Measurements from ENCODE around the gene FBXO42. TPM values are rescaled to one million over a fixed set of nuclear protein-coding genes. Genes with fewer than 3 reads are reported as not detected.

The FBXO42 gene
- total and polyA plus RNA-seq, 9 of the 15 experiments (the other 6 are each of a cell fraction or from before 2014, with no cell fraction given), result 7.2 to 24.8 (median 17.4) TPM

DNA sequence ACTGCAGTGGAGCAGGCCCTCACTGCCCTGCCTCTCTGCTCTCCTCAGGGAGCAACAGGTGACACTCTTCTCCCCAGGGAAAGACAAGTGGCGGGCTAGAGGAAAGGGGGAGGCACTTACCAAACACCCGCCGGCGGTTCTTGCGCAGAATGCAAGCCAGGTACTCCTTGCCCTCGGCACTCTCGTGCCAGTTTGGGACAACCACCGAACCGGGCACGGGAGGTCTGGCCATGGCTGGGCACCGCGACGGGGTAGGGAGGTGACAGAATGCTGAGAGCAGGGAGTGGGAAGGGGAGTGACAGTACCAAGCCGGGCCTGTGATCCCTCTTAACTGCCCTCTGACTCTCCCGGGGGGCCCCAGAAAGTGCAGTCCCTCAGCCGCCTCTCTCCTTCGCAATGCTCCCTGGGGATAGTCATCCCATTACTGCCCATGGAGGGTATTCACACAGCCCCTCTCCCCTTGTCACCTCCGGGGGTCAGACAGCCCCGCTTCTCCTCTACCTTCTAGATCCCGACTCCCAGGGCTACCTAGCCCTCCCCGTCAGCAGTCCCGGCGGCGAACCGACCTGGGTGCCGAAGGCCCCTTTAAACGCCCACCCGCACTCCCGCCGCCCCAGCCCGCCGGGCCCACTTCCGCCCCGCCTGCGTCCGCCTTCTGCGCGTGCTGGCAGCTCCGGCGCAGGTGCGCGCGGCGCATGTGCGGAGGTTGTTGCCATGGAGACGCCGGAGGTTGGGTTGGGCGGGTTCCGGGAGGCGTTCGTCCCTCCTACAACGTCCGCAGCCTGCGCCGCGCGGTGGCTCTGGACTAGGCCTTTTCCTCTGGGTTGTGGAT, 115.6 kb downstream of the FBXO42 start, which contains the start of gene CPLANE2 (continued):
- TF ChIP-seq ZBTB40 (IDR thresholded peaks at IDR 0.05) (peak; percentile 61), ZBTB40 (CRISPR knock-in tag; IDR thresholded peaks at IDR 0.05) (no peak), ZNF324 (CRISPR knock-in tag; IDR thresholded peaks at IDR 0.05) (no peak; the same call in 1 of the 2 replicates), CBX1 (IDR thresholded peaks at IDR 0.05; ENCODE audit: low read depth) (peak; percentile 40; the same call in 1 of the 2 replicates), TAF9B (IDR thresholded peaks at IDR 0.05; ENCODE audit: partially characterized antibody) (no peak)
- TF ChIP-seq, protein P1, sequence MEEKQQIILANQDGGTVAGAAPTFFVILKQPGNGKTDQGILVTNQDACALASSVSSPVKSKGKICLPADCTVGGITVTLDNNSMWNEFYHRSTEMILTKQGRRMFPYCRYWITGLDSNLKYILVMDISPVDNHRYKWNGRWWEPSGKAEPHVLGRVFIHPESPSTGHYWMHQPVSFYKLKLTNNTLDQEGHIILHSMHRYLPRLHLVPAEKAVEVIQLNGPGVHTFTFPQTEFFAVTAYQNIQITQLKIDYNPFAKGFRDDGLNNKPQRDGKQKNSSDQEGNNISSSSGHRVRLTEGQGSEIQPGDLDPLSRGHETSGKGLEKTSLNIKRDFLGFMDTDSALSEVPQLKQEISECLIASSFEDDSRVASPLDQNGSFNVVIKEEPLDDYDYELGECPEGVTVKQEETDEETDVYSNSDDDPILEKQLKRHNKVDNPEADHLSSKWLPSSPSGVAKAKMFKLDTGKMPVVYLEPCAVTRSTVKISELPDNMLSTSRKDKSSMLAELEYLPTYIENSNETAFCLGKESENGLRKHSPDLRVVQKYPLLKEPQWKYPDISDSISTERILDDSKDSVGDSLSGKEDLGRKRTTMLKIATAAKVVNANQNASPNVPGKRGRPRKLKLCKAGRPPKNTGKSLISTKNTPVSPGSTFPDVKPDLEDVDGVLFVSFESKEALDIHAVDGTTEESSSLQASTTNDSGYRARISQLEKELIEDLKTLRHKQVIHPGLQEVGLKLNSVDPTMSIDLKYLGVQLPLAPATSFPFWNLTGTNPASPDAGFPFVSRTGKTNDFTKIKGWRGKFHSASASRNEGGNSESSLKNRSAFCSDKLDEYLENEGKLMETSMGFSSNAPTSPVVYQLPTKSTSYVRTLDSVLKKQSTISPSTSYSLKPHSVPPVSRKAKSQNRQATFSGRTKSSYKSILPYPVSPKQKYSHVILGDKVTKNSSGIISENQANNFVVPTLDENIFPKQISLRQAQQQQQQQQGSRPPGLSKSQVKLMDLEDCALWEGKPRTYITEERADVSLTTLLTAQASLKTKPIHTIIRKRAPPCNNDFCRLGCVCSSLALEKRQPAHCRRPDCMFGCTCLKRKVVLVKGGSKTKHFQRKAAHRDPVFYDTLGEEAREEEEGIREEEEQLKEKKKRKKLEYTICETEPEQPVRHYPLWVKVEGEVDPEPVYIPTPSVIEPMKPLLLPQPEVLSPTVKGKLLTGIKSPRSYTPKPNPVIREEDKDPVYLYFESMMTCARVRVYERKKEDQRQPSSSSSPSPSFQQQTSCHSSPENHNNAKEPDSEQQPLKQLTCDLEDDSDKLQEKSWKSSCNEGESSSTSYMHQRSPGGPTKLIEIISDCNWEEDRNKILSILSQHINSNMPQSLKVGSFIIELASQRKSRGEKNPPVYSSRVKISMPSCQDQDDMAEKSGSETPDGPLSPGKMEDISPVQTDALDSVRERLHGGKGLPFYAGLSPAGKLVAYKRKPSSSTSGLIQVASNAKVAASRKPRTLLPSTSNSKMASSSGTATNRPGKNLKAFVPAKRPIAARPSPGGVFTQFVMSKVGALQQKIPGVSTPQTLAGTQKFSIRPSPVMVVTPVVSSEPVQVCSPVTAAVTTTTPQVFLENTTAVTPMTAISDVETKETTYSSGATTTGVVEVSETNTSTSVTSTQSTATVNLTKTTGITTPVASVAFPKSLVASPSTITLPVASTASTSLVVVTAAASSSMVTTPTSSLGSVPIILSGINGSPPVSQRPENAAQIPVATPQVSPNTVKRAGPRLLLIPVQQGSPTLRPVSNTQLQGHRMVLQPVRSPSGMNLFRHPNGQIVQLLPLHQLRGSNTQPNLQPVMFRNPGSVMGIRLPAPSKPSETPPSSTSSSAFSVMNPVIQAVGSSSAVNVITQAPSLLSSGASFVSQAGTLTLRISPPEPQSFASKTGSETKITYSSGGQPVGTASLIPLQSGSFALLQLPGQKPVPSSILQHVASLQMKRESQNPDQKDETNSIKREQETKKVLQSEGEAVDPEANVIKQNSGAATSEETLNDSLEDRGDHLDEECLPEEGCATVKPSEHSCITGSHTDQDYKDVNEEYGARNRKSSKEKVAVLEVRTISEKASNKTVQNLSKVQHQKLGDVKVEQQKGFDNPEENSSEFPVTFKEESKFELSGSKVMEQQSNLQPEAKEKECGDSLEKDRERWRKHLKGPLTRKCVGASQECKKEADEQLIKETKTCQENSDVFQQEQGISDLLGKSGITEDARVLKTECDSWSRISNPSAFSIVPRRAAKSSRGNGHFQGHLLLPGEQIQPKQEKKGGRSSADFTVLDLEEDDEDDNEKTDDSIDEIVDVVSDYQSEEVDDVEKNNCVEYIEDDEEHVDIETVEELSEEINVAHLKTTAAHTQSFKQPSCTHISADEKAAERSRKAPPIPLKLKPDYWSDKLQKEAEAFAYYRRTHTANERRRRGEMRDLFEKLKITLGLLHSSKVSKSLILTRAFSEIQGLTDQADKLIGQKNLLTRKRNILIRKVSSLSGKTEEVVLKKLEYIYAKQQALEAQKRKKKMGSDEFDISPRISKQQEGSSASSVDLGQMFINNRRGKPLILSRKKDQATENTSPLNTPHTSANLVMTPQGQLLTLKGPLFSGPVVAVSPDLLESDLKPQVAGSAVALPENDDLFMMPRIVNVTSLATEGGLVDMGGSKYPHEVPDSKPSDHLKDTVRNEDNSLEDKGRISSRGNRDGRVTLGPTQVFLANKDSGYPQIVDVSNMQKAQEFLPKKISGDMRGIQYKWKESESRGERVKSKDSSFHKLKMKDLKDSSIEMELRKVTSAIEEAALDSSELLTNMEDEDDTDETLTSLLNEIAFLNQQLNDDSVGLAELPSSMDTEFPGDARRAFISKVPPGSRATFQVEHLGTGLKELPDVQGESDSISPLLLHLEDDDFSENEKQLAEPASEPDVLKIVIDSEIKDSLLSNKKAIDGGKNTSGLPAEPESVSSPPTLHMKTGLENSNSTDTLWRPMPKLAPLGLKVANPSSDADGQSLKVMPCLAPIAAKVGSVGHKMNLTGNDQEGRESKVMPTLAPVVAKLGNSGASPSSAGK (IDR thresholded peaks at IDR 0.05), result peak; percentile 53; the same call in 1 of the 2 replicates

Data from K562 (cell line).